HepG2 (cell line): ENCODE data around the gene SUPT6H. TPM values are rescaled to one million over a fixed set of nuclear protein-coding genes. Genes with fewer than 3 reads are reported as not detected.
A peak's percentile ranks its signal among the peaks of the same experiment; 100 is the strongest.

Experiments
- CHD2 ChIP-seq: IDR thresholded peaks from 2 replicates; pipeline ENCODE4 v1.6.1; 2011; ENCODE audit warnings: low read depth, low read length, improper control_type of control experiment
- DNMT3B ChIP-seq: conservative IDR thresholded peaks from 2 replicates; pipeline ENCODE4 v1.6.1; 2016; ENCODE audit warnings: missing biosample characterization, control low read depth
- HOXA7 ChIP-seq: sonication (generic); formaldehyde crosslinking; IDR thresholded peaks from 2 replicates; pipeline ENCODE4 v1.8.1; 2022; ENCODE audit warnings: mild to moderate bottlenecking, missing genetic modification reagents, moderate library complexity
- ISL2 ChIP-seq: sonication (generic); formaldehyde crosslinking; IDR thresholded peaks from 2 replicates; pipeline ENCODE4 v1.5.0; 2020; ENCODE audit warnings: missing genetic modification reagents
- MBD4 ChIP-seq: IDR thresholded peaks from 2 replicates; pipeline ENCODE4 v1.6.1; 2012; ENCODE audit warnings: low read length, inconsistent platforms, borderline replicate concordance
- NRL ChIP-seq: sonication (generic); formaldehyde crosslinking; IDR thresholded peaks from 2 replicates; pipeline ENCODE4 v1.5.0; 2020; ENCODE audit warnings: missing genetic modification reagents, mild to moderate bottlenecking, moderate library complexity, borderline replicate concordance
- SCMH1 ChIP-seq: sonication (generic); formaldehyde crosslinking; IDR thresholded peaks from 2 replicates; pipeline ENCODE4 v1.9.0; 2021; ENCODE audit warnings: missing genetic modification reagents, mild to moderate bottlenecking, borderline replicate concordance
- SRF ChIP-seq: IDR thresholded peaks from 2 replicates; pipeline ENCODE4 v1.6.1; 2011; ENCODE audit warnings: mild to moderate bottlenecking, low read depth, low read length, moderate library complexity
- TARDBP ChIP-seq: sonication (generic); formaldehyde crosslinking; IDR thresholded peaks from 2 replicates; pipeline ENCODE4 v1.8.0; 2022; ENCODE audit warnings: mild to moderate bottlenecking, missing genetic modification reagents
- TCF7L2 ChIP-seq: IDR thresholded peaks from 2 replicates; pipeline ENCODE4 v1.6.1; 2011; ENCODE audit warnings: mild to moderate bottlenecking, low read depth, low read length, moderate library complexity
- TRAFD1 ChIP-seq: sonication (generic); formaldehyde crosslinking; IDR thresholded peaks from 2 replicates; pipeline ENCODE4 v1.5.1; 2020; ENCODE audit warnings: missing genetic modification reagents, mild to moderate bottlenecking, borderline replicate concordance
- ZNF136 ChIP-seq: sonication (generic); formaldehyde crosslinking; IDR thresholded peaks from 2 replicates; pipeline ENCODE4 v1.8.1; 2022; ENCODE audit warnings: low read depth, mild to moderate bottlenecking, moderate library complexity, missing genetic modification reagents
- ZNF225 ChIP-seq: sonication (generic); formaldehyde crosslinking; IDR thresholded peaks from 2 replicates; pipeline ENCODE4 v1.4.0; 2020; ENCODE audit warnings: mild to moderate bottlenecking, missing genetic modification reagents
- ZNF230 ChIP-seq: sonication (generic); formaldehyde crosslinking; IDR thresholded peaks from 2 replicates; pipeline ENCODE4 v1.4.0; 2020; ENCODE audit warnings: mild to moderate bottlenecking, missing genetic modification reagents
- ZNF329 ChIP-seq: sonication (generic); formaldehyde crosslinking; IDR thresholded peaks from 2 replicates; pipeline ENCODE4 v1.9.0; 2021; ENCODE audit warnings: low read depth, mild to moderate bottlenecking, missing genetic modification reagents
- ZNF558 ChIP-seq: sonication (generic); formaldehyde crosslinking; IDR thresholded peaks from 2 replicates; pipeline ENCODE4 v1.9.0; 2022; ENCODE audit warnings: mild to moderate bottlenecking, missing genetic modification reagents, borderline replicate concordance
- ZNF609 ChIP-seq: sonication (generic); formaldehyde crosslinking; IDR thresholded peaks from 2 replicates; pipeline ENCODE4 v1.4.0; 2020; ENCODE audit warnings: mild to moderate bottlenecking, missing genetic modification reagents, borderline replicate concordance
- ZNF615 ChIP-seq: sonication (generic); formaldehyde crosslinking; IDR thresholded peaks from 2 replicates; pipeline ENCODE4 v1.5.0; 2020; ENCODE audit warnings: mild to moderate bottlenecking, missing genetic modification reagents, borderline replicate concordance
- ZNF761 ChIP-seq: sonication (generic); formaldehyde crosslinking; conservative IDR thresholded peaks from 2 replicates; pipeline ENCODE4 v1.4.0; 2020; ENCODE audit warnings: mild to moderate bottlenecking, missing genetic modification reagents
- ZNF777 ChIP-seq: sonication (generic); formaldehyde crosslinking; IDR thresholded peaks from 2 replicates; pipeline ENCODE4 v1.4.0; 2020; ENCODE audit warnings: missing genetic modification reagents
- polyA plus RNA-seq, 8 experiments: library from polyadenylated mRNA; depleted of rRNA in 3 of 8; stranded (reverse) in 7 of 8; unstranded in 1 of 8; fragments of >200 nt; fragmentation: Illumina TruSeq in 4 of 8; extraction: Trizol in 4 of 8; gene quantifications; 2 replicates each; pipeline versions ENCODE4 v1.2.1 to v1.2.3, GENCODE V29; 2011 to 2016; ENCODE audit warnings: low read depth in 4 of 8, missing spikeins in 1 of 8, mixed read lengths in 1 of 8; ENCODE audit not compliant: insufficient read depth in 1 of 8
- total RNA-seq, 5 experiments: library from RNA; depleted of rRNA; stranded (reverse); fragments of >200 nt; fragmentation: Illumina TruSeq; extraction: Trizol; gene quantifications; 2 replicates each; pipeline ENCODE4 v1.2.3, GENCODE V29; 2016; ENCODE audit warnings: low read depth in 1 of 5
- TF ChIP-seq, protein P1 (sequence below): sonication (generic); formaldehyde crosslinking; IDR thresholded peaks from 2 replicates; pipeline ENCODE4 v1.5.0; 2020; ENCODE audit warnings: missing genetic modification reagents
- TF ChIP-seq, protein P2 (sequence below): sonication (generic); formaldehyde crosslinking; IDR thresholded peaks from 2 replicates; pipeline ENCODE4 v1.5.0; 2020; ENCODE audit warnings: missing genetic modification reagents

SUPT6H gene
- total and polyA plus RNA-seq, 2 of the 13 experiments (the other 11 are each of a cell fraction or from before 2014, with no cell fraction given): 32.7 to 39.9 TPM

GRCh38 chr17:28744104-28744971, 82.3 kb downstream of the SUPT6H start (continued):
- TF ChIP-seq ZNF609 (CRISPR knock-in tag): no peak; the same call in 1 of the 2 replicates
- no peak for TF ChIP-seq ZNF615 (CRISPR knock-in tag)
- TF ChIP-seq SCMH1 (CRISPR knock-in tag): no peak
- TF ChIP-seq ZNF329 (CRISPR knock-in tag): peak; percentile 58; the same call in 1 of the 2 replicates
- TF ChIP-seq TCF7L2: no peak
- TF ChIP-seq NRL (CRISPR knock-in tag): no peak; the same call in 1 of the 2 replicates
- TF ChIP-seq ZNF777 (CRISPR knock-in tag): no peak
- TF ChIP-seq TRAFD1: no peak
- TF ChIP-seq, protein P1, sequence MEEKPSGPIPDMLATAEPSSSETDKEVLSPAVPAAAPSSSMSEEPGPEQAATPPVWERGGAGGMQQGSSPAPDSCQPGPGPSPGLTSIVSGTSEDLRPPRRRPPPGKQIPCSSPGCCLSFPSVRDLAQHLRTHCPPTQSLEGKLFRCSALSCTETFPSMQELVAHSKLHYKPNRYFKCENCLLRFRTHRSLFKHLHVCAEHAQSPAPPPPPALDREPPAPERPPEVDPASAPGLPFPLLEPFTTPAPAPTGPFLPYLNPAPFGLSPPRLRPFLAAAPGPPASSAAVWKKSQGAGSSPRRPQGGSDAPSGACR (CRISPR knock-in tag): no peak
- no peak for TF ChIP-seq ZNF761
- no peak for TF ChIP-seq ZNF225 (CRISPR knock-in tag)
- peak; percentile 27; the same call in 1 of the 2 replicates for TF ChIP-seq ISL2
- no peak for TF ChIP-seq TARDBP (CRISPR knock-in tag)
- no peak for TF ChIP-seq HOXA7 (CRISPR knock-in tag)
- TF ChIP-seq ZNF558 (CRISPR knock-in tag): peak; percentile 20; the same call in 1 of the 2 replicates
- no peak for TF ChIP-seq SRF
- TF ChIP-seq, protein P2, sequence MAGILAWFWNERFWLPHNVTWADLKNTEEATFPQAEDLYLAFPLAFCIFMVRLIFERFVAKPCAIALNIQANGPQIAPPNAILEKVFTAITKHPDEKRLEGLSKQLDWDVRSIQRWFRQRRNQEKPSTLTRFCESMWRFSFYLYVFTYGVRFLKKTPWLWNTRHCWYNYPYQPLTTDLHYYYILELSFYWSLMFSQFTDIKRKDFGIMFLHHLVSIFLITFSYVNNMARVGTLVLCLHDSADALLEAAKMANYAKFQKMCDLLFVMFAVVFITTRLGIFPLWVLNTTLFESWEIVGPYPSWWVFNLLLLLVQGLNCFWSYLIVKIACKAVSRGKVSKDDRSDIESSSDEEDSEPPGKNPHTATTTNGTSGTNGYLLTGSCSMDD: no peak
- TF ChIP-seq MBD4: no peak
- peak; percentile 68 for TF ChIP-seq ZNF230
- TF ChIP-seq CHD2: no peak
- TF ChIP-seq ZNF136: no peak
- no peak for TF ChIP-seq DNMT3B (CRISPR knock-in tag)
